ENCODE data around the gene SEMA4C. TPM values are rescaled to one million over a fixed set of nuclear protein-coding genes. Genes with fewer than 3 reads are reported as not detected.

The SEMA4C gene
- total RNA-seq, 1 experiment from 2014 or later: 40.2 TPM

GRCh38 chr2:96809951-96810782 lies 59.7 kb downstream of the SEMA4C start:
- H3K4me1 ChIP-seq (ENCODE audit: control insufficient read depth, insufficient read depth, low read length): no peaks in the 10 kb centered on the region
- TSS peak; percentile 71 for BruUV-seq (replicated peaks)
- no peaks in the 10 kb centered on the region for H3K9me3 ChIP-seq (ENCODE audit: control insufficient read depth, insufficient read depth, low read depth, low read length)
- no peak overlapping the region for H3K27ac ChIP-seq (ENCODE audit: low read length)
- intact Hi-C loops (cut with micrococcal nuclease; ENCODE audit: unreplicated experiment): no loop called here
- no peak for TF ChIP-seq POLR2AphosphoS5 (IDR thresholded peaks at IDR 0.05; ENCODE audit: low read depth, low read length)
- TF ChIP-seq SIN3A (IDR thresholded peaks at IDR 0.05; ENCODE audit: borderline replicate concordance, insufficient read depth, low read depth, low read length): no peak
- no peak for TF ChIP-seq REST (IDR thresholded peaks at IDR 0.05; ENCODE audit: insufficient read depth in 1 of 2, low read depth in 2 of 2, low read length in 1 of 2)
- TF ChIP-seq TCF7L2 (IDR thresholded peaks at IDR 0.05; ENCODE audit: low read depth, low read length): no peak
- TF ChIP-seq CTCF (IDR thresholded peaks at IDR 0.05): no peak
- no peaks in the 10 kb centered on the region for H3K36me3 ChIP-seq (ENCODE audit: control insufficient read depth, insufficient read depth, low read length)
- in situ Hi-C loops (cut with HindIII; ENCODE audit: low pct_unique_long_range_greater_than_20kb, low sequenced_read_pairs): no loop called here
- no peak overlapping the region for H3K4me3 ChIP-seq (ENCODE audit: low read depth in 2 of 2, low read length in 2 of 2)
- H3K27me3 ChIP-seq (ENCODE audit: control insufficient read depth, insufficient read depth, low read length): no peaks in the 10 kb centered on the region
- CTCF ChIA-PET: no interaction called here
- ATAC-seq: no peak
- POLR2A ChIA-PET: no interaction called here
- DNase-seq (ENCODE audit: low read depth, low spot score): no peak

Other genes with a start within 250 kb of the SEMA4C start
- gene KANSL3, start 231.8 kb downstream of the SEMA4C start, total RNA-seq (2021; ENCODE audit: unreplicated experiment): 50.3 TPM
- gene FER1L5, start 227.3 kb downstream of the SEMA4C start, total RNA-seq (2021; ENCODE audit: unreplicated experiment): not detected
- 31.5 TPM for gene LMAN2L, start 130.0 kb downstream of the SEMA4C start, total RNA-seq (2021; ENCODE audit: unreplicated experiment)
- 15.7 TPM for gene CNNM4, start 109.2 kb downstream of the SEMA4C start, total RNA-seq (2021; ENCODE audit: unreplicated experiment)
- gene CNNM3, start 53.8 kb downstream of the SEMA4C start, total RNA-seq (2021; ENCODE audit: unreplicated experiment): 34.0 TPM
- gene ANKRD23, start 26.1 kb downstream of the SEMA4C start, total RNA-seq (2021; ENCODE audit: unreplicated experiment): 3.2 TPM
- gene ANKRD39, start 12.1 kb downstream of the SEMA4C start, total RNA-seq (2021; ENCODE audit: unreplicated experiment): 24.4 TPM
- gene FAM178B, start 116.5 kb upstream of the SEMA4C start, total RNA-seq (2021; ENCODE audit: unreplicated experiment): 0.26 TPM
- gene FAHD2B, start 224.8 kb upstream of the SEMA4C start, total RNA-seq (2021; ENCODE audit: unreplicated experiment): 15.4 TPM
- 17.6 TPM for gene ANKRD36, start 243.1 kb upstream of the SEMA4C start, total RNA-seq (2021; ENCODE audit: unreplicated experiment)